Measurements from ENCODE around the gene CDKAL1. TPM values are rescaled to one million over a fixed set of nuclear protein-coding genes. Genes with fewer than 3 reads are reported as not detected.
"Not testable (repeated sequence)": the region's sequence is repeated elsewhere in the genome, so short reads cannot be mapped to it uniquely, and the experiment has no call there.

The CDKAL1 gene
- total RNA-seq (2014; rRNA removed; shearing (Covaris generic)), result 24.4 and 27.5 TPM in 2 replicates

DNA sequence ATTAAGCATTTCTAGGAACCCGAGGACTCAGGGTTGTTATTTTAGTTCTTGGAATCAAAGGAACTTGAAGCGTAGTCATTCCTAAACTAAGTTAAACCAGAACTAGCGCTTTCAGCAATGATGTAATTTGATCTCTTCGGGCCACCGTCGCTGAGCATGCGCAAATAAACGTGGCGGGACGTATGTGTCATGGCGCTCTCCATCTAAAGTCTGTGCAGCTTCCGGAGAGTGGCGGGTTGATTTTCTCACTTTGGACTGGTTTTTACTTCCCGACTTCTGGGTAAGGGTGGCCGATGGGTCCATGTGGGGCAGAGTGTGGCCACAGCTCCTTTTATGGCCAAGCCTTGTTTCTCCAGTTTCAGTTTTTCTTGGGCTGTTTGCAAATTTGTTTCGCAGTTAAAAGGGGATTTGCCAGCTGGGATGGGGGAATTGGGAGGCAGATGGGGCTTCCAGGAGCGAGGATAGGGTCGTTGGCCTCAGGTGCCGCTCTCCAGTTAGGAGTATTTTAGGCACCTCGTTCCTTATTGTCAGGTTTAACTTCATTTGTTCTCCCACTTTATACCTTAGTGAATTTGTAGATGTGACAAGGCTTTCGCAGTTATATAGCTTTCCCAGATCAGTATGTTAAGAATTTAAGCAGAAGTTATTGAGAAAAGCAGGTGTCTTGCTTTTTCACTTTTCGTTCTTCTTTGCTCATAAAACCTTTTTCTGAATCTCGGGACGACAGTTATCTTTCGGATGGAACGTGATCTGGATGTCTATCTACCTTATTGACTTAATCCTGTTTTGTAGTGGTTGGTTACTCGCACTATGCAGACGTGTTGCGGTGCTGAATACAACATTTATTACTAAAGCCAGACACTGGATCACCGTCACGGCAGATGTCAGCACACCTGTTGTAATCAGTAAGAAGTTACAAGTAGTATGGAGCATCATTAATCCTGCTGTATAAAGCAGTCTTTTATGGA is at the start of gene CDKAL1:
CDKAL1 (plus strand) TSS at position 163 of the 968 bp plus-strand sequence. CDS start 11,894 bp downstream, outside the sequence.
- Histone ChIP-seq H3K36me3 (replicated peaks; ENCODE audit: control insufficient read depth, insufficient read depth, low read length) (no peaks in the 10 kb centered on the region), H3K4me3 (ENCODE audit: insufficient read depth, low read depth, low read length) (peak within 1 kb of the TSS; percentile 67), H3K27me3 (ENCODE audit: control insufficient read depth, insufficient read depth, low read length) (no peaks in the 10 kb centered on the region)
- peak; percentile 58 for DNase-seq

- no peak for DNase-seq
- Histone ChIP-seq H3K36me3 (replicated peaks; ENCODE audit: control insufficient read depth, insufficient read depth, low read length) (peaks cover 22% of the 10 kb centered on the region), H3K27me3 (ENCODE audit: control insufficient read depth, insufficient read depth, low read length) (no peaks in the 10 kb centered on the region), H3K4me3 (ENCODE audit: insufficient read depth, low read depth, low read length) (no peak overlapping the region)
These were observed 47.6 kb upstream of the CDKAL1 start for GRCh38 chr6:20486641-20487040.

DNA sequence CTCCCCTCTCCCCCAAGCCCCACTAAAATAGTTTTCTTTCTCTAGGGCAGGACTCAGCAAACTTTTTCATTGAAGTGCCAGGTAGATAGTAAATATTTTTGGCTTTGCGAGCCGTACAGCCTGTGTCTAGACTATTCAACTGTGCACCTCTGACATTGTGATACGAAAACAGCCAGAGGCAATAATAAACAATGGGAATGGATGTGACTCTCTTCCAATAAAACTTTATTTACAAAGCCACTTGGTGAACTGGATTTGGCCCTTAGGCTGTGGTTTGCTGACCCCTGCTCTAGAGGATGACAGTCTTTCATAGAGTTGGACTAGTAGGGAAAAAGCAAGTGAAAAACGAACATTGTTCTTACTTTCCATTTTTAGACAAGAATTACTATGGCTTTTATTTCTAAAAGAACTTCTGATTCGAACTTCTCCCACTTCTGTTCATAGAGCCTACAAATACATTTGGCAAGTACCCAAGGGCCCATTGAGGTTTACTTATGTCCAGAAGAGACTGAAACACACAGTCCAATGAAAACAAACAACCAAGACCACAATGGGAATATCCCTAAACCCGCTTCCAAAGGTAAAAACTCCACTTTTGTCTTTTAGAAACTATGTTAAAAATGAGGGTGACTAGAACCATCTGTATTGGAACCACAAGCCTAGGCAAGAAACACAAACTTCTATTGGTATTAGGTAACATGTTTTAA is 46.4 kb upstream of the CDKAL1 start:
- Histone ChIP-seq H3K27me3 (ENCODE audit: control insufficient read depth, insufficient read depth, low read length) (no peaks in the 10 kb centered on the region), H3K36me3 (replicated peaks; ENCODE audit: control insufficient read depth, insufficient read depth, low read length) (peaks cover 20% of the 10 kb centered on the region), H3K4me3 (ENCODE audit: insufficient read depth, low read depth, low read length) (no peak overlapping the region)
- no peak for DNase-seq

- Histone ChIP-seq H3K36me3 (replicated peaks; ENCODE audit: control insufficient read depth, insufficient read depth, low read length) (peaks cover 16% of the 10 kb centered on the region), H3K4me3 (ENCODE audit: insufficient read depth, low read depth, low read length) (no peak overlapping the region), H3K27me3 (ENCODE audit: control insufficient read depth, insufficient read depth, low read length) (no peaks in the 10 kb centered on the region)
- no peak for DNase-seq
These were observed 43.7 kb upstream of the CDKAL1 start for GRCh38 chr6:20490591-20490990.

DNA sequence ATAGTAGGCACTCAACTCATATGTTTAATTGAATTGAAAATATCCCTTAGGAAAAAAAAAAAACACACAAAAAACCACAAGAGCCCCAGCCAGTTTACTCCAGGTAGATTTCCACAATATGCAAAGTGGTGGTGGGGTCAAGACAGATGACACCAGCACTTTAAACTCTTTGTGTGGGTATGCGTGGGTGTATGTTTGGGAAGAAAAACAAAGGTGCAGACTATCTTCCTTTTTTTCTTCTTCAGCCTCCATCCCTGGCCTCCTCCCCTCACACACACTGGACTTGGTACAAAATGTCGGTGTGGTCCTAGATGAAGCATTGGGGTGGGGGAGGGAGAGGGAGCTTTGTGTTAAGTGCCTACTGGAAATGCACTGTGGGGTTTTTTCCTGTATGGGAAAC is 42.2 kb upstream of the CDKAL1 start:
- no peaks in the 10 kb centered on the region for H3K27me3 ChIP-seq (ENCODE audit: control insufficient read depth, insufficient read depth, low read length)
- no peak overlapping the region for H3K4me3 ChIP-seq (ENCODE audit: insufficient read depth, low read depth, low read length)
- DNase-seq, result no peak
- H3K36me3 ChIP-seq (replicated peaks; ENCODE audit: control insufficient read depth, insufficient read depth, low read length), result peaks cover 16% of the 10 kb centered on the region

- no peaks in the 10 kb centered on the region for H3K27me3 ChIP-seq (ENCODE audit: control insufficient read depth, insufficient read depth, low read length)
- DNase-seq, result no peak
- H3K36me3 ChIP-seq (replicated peaks; ENCODE audit: control insufficient read depth, insufficient read depth, low read length), result no peaks in the 10 kb centered on the region
- H3K4me3 ChIP-seq (ENCODE audit: insufficient read depth, low read depth, low read length), result no peak overlapping the region
These were observed 36.8 kb upstream of the CDKAL1 start for GRCh38 chr6:20497216-20498040.

- Histone ChIP-seq H3K36me3 (replicated peaks; ENCODE audit: control insufficient read depth, insufficient read depth, low read length) (no peaks in the 10 kb centered on the region), H3K4me3 (ENCODE audit: insufficient read depth, low read depth, low read length) (no peak overlapping the region), H3K27me3 (ENCODE audit: control insufficient read depth, insufficient read depth, low read length) (no peaks in the 10 kb centered on the region)
- DNase-seq, result no peak
These were observed 36.2 kb upstream of the CDKAL1 start for GRCh38 chr6:20498041-20498385.

DNA sequence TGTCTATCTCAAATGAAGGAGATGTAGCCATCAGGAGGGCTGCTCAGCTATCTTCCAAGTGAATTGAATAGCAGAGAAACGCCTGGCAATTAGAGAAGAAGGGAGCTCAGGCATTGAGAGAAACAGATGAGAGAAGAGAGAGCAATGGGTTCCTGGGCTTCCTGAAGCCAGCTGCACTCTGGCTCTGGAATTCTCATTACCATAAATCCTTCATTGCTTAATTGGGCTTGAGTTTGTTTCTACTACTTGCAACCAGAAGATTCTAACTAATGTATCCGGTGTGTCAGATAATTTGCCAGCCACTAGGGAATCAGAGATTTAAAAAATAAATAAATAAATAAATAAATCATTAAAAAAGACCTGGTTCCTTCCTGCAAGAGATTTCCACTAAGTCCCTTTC is 25.0 kb upstream of the CDKAL1 start:
- H3K27me3 ChIP-seq (ENCODE audit: control insufficient read depth, insufficient read depth, low read length), result no peaks in the 10 kb centered on the region
- no peak for DNase-seq
- no peak overlapping the region for H3K4me3 ChIP-seq (ENCODE audit: insufficient read depth, low read depth, low read length)
- H3K36me3 ChIP-seq (replicated peaks; ENCODE audit: control insufficient read depth, insufficient read depth, low read length), result no peaks in the 10 kb centered on the region

GRCh38 chr6:20511852-20512251 is 22.4 kb upstream of the CDKAL1 start:
- H3K36me3 ChIP-seq (replicated peaks; ENCODE audit: control insufficient read depth, insufficient read depth, low read length), result no peaks in the 10 kb centered on the region
- no peak overlapping the region for H3K4me3 ChIP-seq (ENCODE audit: insufficient read depth, low read depth, low read length)
- no peaks in the 10 kb centered on the region for H3K27me3 ChIP-seq (ENCODE audit: control insufficient read depth, insufficient read depth, low read length)
- DNase-seq, result no peak

DNA sequence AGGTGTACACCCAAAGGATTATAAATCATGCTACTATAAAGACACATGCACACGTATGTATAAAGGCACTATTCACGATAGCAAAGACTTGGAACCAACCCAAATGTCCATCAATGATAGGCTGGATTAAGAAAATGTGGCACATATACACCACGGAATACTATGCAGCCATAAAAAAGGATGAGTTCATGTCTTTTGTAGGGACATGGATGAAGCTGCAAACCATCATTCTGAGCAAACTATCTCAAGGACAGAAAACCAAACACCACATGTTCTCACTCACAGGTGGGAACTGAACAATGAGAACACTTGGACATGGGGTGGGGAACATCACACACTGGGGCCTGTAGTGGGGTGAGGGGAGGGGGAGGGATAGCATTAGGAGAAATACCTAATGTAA is 9.0 kb upstream of the CDKAL1 start:
- H3K4me3 ChIP-seq (ENCODE audit: insufficient read depth, low read depth, low read length); H3K36me3 ChIP-seq (replicated peaks; ENCODE audit: control insufficient read depth, insufficient read depth, low read length); DNase-seq; H3K27me3 ChIP-seq (ENCODE audit: control insufficient read depth, insufficient read depth, low read length): not testable (repeated sequence)

DNA sequence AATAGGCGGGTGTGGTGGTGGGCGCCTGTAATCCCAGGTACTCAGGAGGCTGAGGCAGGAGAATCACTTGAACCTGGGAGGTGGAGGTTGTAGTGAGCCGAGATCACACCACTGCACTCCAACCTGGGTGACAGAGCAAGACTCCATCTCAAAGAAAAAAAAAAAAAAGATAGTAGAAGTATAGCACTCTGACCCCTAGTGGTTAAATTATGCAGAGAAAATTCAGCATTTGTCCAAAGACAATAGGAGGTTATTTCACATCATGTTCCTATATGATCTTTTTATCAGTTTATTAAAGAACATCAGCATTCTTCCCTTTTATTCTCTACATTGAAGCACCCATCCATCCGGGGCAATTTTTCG is 5.2 kb upstream of the CDKAL1 start:
- H3K4me3 ChIP-seq (ENCODE audit: insufficient read depth, low read depth, low read length); H3K27me3 ChIP-seq (ENCODE audit: control insufficient read depth, insufficient read depth, low read length); DNase-seq; H3K36me3 ChIP-seq (replicated peaks; ENCODE audit: control insufficient read depth, insufficient read depth, low read length): not testable (repeated sequence)

GRCh38 chr6:20532881-20533280 is 1.4 kb upstream of the CDKAL1 start:
- DNase-seq, result no peak

DNA sequence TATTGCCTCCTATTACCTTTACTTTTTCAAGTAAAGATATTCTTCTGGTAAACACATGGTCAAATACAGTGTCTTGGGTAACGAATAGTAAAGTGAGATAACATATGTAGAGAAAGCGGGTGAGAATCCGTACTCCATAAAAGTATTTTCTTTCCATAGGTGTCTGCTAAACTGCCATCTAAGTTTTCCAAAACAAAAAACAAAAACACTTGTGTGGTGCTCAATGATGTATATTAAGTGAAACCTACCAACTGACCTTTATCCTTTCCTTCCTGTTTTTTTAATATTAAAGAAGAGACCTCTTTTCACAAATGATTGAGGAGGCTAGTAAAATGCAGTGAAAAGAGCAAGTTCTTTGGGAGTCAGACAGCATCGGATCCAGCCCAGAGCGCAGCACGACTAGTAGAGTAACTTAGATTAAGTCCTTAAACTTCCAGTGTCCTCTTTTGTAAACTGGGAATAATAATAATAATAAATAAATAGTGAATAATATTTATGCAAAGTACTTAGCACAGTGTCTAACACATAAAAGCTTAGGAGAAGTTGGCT is 437 bp upstream of the CDKAL1 start:
- DNase-seq, result no peak

More at GRCh38 chr6:20532881-20533280, 1.4 kb upstream of the CDKAL1 start:
- no peaks in the 10 kb centered on the region for H3K27me3 ChIP-seq (ENCODE audit: control insufficient read depth, insufficient read depth, low read length)
- H3K4me3 ChIP-seq (ENCODE audit: insufficient read depth, low read depth, low read length), result no peak overlapping the region
- H3K36me3 ChIP-seq (replicated peaks; ENCODE audit: control insufficient read depth, insufficient read depth, low read length), result no peaks in the 10 kb centered on the region

GRCh38 chr6:20538131-20538662 is 3.9 kb downstream of the CDKAL1 start:
- no peak for DNase-seq
- H3K27me3 ChIP-seq (ENCODE audit: control insufficient read depth, insufficient read depth, low read length), result no peaks in the 10 kb centered on the region
- H3K4me3 ChIP-seq (ENCODE audit: insufficient read depth, low read depth, low read length), result no peak overlapping the region
- no peaks in the 10 kb centered on the region for H3K36me3 ChIP-seq (replicated peaks; ENCODE audit: control insufficient read depth, insufficient read depth, low read length)

More for the DNA sequence above, 437 bp upstream of the CDKAL1 start:
- H3K27me3 ChIP-seq (ENCODE audit: control insufficient read depth, insufficient read depth, low read length), result no peaks in the 10 kb centered on the region
- no peaks in the 10 kb centered on the region for H3K36me3 ChIP-seq (replicated peaks; ENCODE audit: control insufficient read depth, insufficient read depth, low read length)
- H3K4me3 ChIP-seq (ENCODE audit: insufficient read depth, low read depth, low read length), result no peak overlapping the region

All from H7 (cell line).